ENCODE data around the gene ENTPD1. TPM values are rescaled to one million over a fixed set of nuclear protein-coding genes. Genes with fewer than 3 reads are reported as not detected.

The ENTPD1 gene
- total and polyA plus RNA-seq, 2 donors (not counting 1 experiment from before 2014, with no cell fraction given) = 0.47 to 3.3 TPM

DNA sequence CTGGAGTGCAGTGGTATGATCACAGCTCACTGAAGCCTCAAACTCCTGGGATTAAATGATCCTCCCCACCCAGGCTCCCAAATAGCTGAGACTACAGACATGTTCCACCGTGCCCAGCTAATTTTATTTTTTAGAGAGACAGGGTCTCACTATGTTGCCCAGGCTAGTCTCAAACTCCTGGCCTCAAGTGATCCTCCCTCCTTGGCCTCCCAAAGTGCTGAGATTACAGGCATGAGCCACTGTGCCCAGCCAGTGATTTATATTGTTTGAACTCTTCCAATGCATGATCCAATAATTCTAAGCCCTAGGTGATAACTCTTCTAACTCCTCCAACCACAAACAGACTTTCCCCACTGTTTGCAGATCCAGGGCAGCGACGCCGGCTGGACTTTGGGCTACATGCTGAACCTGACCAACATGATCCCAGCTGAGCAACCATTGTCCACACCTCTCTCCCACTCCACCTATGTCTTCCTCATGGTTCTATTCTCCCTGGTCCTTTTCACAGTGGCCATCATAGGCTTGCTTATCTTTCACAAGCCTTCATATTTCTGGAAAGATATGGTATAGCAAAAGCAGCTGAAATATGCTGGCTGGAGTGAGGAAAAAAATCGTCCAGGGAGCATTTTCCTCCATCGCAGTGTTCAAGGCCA lies 110.0 kb downstream of the ENTPD1 start:
- Histone ChIP-seq H4K20me1 (ENCODE audit: control insufficient read depth, extremely low read depth, insufficient read depth, low read length) (no peaks in the 10 kb centered on the region), H3K9me3 (ENCODE audit: control insufficient read depth, insufficient read depth, low read depth, low read length) (no peaks in the 10 kb centered on the region), H3K27me3 (ENCODE audit: control insufficient read depth, insufficient read depth, low read length) (no peaks in the 10 kb centered on the region), H3K4me2 (ENCODE audit: extremely low read depth, insufficient read depth, low read length) (no peak overlapping the region), H3K27ac (ENCODE audit: insufficient read depth, low read length) (no peak overlapping the region), H2AFZ (ENCODE audit: low read length) (no peak overlapping the region), H3K4me1 (ENCODE audit: control insufficient read depth, extremely low read depth, insufficient read depth, low read length) (no peaks in the 10 kb centered on the region), H3K36me3 (ENCODE audit: control insufficient read depth, insufficient read depth, low read length) (no peaks in the 10 kb centered on the region), H3K9ac (ENCODE audit: insufficient read depth, low read length) (no peak overlapping the region), H3K4me3 (replicated peaks in 1 of 4; ENCODE audit: control extremely low read depth in 1 of 4, insufficient read depth in 1 of 4, low read depth in 3 of 4, low read length in 4 of 4) (no peak overlapping the region), H3K79me2 (ENCODE audit: control insufficient read depth, insufficient read depth, low read length) (no peaks in the 10 kb centered on the region)
- DNase-seq (ENCODE audit: low read depth in 2 of 2) = no peak
- TF ChIP-seq, protein P1, sequence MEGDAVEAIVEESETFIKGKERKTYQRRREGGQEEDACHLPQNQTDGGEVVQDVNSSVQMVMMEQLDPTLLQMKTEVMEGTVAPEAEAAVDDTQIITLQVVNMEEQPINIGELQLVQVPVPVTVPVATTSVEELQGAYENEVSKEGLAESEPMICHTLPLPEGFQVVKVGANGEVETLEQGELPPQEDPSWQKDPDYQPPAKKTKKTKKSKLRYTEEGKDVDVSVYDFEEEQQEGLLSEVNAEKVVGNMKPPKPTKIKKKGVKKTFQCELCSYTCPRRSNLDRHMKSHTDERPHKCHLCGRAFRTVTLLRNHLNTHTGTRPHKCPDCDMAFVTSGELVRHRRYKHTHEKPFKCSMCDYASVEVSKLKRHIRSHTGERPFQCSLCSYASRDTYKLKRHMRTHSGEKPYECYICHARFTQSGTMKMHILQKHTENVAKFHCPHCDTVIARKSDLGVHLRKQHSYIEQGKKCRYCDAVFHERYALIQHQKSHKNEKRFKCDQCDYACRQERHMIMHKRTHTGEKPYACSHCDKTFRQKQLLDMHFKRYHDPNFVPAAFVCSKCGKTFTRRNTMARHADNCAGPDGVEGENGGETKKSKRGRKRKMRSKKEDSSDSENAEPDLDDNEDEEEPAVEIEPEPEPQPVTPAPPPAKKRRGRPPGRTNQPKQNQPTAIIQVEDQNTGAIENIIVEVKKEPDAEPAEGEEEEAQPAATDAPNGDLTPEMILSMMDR (conservative IDR thresholded peaks at IDR 0.05 in 1 of 2, IDR thresholded peaks at IDR 0.05 in 1 of 2; ENCODE audit: low read depth in 1 of 2, low read length in 2 of 2) = no peak
- TF ChIP-seq EZH2 (IDR thresholded peaks at IDR 0.05; ENCODE audit: low read length, missing control alignments) = no peak

DNA sequence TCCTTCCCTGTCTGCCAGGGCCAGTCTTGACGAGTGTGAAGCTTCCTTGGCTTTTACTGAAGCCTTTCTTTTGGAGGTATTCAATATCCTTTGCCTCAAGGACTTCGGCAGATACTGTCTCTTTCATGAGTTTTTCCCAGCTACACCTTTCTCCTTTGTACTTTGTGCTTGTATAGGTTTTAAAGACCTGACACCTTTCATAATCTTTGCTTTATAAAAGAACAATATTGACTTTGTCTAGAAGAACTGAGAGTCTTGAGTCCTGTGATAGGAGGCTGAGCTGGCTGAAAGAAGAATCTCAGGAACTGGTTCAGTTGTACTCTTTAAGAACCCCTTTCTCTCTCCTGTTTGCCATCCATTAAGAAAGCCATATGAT lies 110.5 kb downstream of the ENTPD1 start:
- Histone ChIP-seq H2AFZ (ENCODE audit: low read length) (no peak overlapping the region), H3K27ac (ENCODE audit: insufficient read depth, low read length) (no peak overlapping the region), H3K27me3 (ENCODE audit: control insufficient read depth, insufficient read depth, low read length) (no peaks in the 10 kb centered on the region), H4K20me1 (ENCODE audit: control insufficient read depth, extremely low read depth, insufficient read depth, low read length) (no peaks in the 10 kb centered on the region), H3K9me3 (ENCODE audit: control insufficient read depth, insufficient read depth, low read depth, low read length) (no peaks in the 10 kb centered on the region), H3K9ac (ENCODE audit: insufficient read depth, low read length) (no peak overlapping the region), H3K36me3 (ENCODE audit: control insufficient read depth, insufficient read depth, low read length) (no peaks in the 10 kb centered on the region), H3K4me3 (replicated peaks in 1 of 4; ENCODE audit: control extremely low read depth in 1 of 4, insufficient read depth in 1 of 4, low read depth in 3 of 4, low read length in 4 of 4) (no peak overlapping the region), H3K79me2 (ENCODE audit: control insufficient read depth, insufficient read depth, low read length) (no peaks in the 10 kb centered on the region), H3K4me1 (ENCODE audit: control insufficient read depth, extremely low read depth, insufficient read depth, low read length) (no peaks in the 10 kb centered on the region), H3K4me2 (ENCODE audit: extremely low read depth, insufficient read depth, low read length) (no peak overlapping the region)
- no peak for DNase-seq (ENCODE audit: low read depth in 2 of 2)
- TF ChIP-seq, protein P1 (conservative IDR thresholded peaks at IDR 0.05 in 1 of 2, IDR thresholded peaks at IDR 0.05 in 1 of 2; ENCODE audit: low read depth in 1 of 2, low read length in 2 of 2) = no peak
- no peak for TF ChIP-seq EZH2 (IDR thresholded peaks at IDR 0.05; ENCODE audit: low read length, missing control alignments)

DNA sequence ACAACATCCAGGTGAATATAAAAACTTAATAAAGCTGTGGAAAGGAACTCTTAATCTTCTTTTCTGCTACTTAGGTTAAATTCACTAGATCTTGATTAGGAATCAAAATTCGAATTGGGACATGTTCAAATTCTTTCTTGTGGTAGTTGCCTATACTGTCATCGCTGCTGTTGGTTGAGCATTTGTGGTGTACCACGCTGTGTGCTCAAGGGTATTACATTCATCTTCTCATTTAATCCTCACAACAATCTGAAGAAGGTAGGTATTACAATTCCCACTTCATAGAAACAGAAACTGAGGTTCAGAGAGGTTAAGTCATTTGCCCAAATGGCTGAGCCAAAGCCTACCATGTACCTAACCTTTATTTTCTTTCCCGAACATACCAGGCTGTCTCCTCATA lies 111.9 kb downstream of the ENTPD1 start:
- H3K9me3 ChIP-seq (ENCODE audit: control insufficient read depth, insufficient read depth, low read depth, low read length) = no peaks in the 10 kb centered on the region
- no peak for TF ChIP-seq EZH2 (IDR thresholded peaks at IDR 0.05; ENCODE audit: low read length, missing control alignments)
- TF ChIP-seq, protein P1 (conservative IDR thresholded peaks at IDR 0.05 in 1 of 2, IDR thresholded peaks at IDR 0.05 in 1 of 2; ENCODE audit: low read depth in 1 of 2, low read length in 2 of 2) = no peak
- H2AFZ ChIP-seq (ENCODE audit: low read length) = no peak overlapping the region
- no peak overlapping the region for H3K9ac ChIP-seq (ENCODE audit: insufficient read depth, low read length)
- H3K4me2 ChIP-seq (ENCODE audit: extremely low read depth, insufficient read depth, low read length) = no peak overlapping the region
- no peaks in the 10 kb centered on the region for H3K4me1 ChIP-seq (ENCODE audit: control insufficient read depth, extremely low read depth, insufficient read depth, low read length)
- H3K27ac ChIP-seq (ENCODE audit: insufficient read depth, low read length) = no peak overlapping the region
- no peak for DNase-seq (ENCODE audit: low read depth in 2 of 2)
- H3K36me3 ChIP-seq (ENCODE audit: control insufficient read depth, insufficient read depth, low read length) = no peaks in the 10 kb centered on the region
- H4K20me1 ChIP-seq (ENCODE audit: control insufficient read depth, extremely low read depth, insufficient read depth, low read length) = no peaks in the 10 kb centered on the region
- H3K27me3 ChIP-seq (ENCODE audit: control insufficient read depth, insufficient read depth, low read length) = no peaks in the 10 kb centered on the region
- no peaks in the 10 kb centered on the region for H3K79me2 ChIP-seq (ENCODE audit: control insufficient read depth, insufficient read depth, low read length)
- H3K4me3 ChIP-seq (replicated peaks in 1 of 4; ENCODE audit: control extremely low read depth in 1 of 4, insufficient read depth in 1 of 4, low read depth in 3 of 4, low read length in 4 of 4) = no peak overlapping the region

Measured in fibroblast of lung (primary cell).